ENCODE measurements around the gene SLC29A1.

Gene SLC29A1

DNA sequence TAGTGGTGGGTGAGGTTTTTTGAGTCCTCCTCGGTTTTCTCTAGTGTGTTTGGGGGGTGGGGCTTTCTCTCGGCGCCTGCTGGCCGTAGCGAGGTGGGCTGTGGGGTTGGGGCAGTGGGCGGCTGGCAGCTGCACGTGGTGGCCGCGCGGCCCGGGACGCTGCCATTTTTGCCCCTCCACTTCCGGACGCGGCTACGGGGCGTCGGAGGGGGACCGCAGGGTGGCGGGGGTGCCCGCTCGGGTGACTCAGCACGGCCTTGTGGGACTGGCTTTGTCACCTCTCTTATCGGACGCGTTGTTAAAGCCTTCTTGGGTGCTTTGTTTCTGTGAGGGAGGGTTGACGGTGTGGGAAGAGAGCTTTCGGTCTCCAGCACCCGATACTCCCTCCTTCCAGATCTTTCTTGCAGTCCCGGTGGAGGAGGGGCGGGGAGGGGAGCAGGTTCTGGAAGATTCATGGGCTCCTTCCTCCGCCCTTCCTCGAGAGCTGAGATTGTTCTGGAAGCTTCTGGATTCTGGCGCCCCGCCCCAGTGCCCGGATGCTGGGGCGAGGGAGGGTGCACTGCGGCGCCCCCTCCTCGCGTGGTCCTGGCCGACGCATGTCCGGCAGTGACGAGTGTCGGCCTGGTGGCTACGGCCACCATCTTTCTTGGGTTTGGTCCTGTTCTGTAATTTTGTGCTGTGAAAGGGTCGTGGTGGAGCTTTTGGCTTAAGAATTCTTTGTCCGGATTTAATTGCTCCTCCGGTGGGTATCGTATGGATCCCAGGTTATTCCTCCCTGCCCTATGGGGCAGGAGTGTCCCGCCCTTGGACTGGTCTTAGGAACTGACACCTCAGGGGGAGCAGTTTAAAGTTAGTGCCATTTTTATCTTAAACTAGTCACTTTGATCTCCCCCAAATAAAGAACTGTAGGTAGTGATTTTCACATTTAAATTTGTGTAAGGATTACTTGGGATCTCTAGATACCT, 24.2 kb downstream of the SLC29A1 start:
- 0 out of 2 replicates have a peak, but pooled peaks have one; percentile 23 for TF ChIP-seq GABPA (IDR thresholded peaks at IDR 0.05; ENCODE audit: low read depth)
- TF ChIP-seq, protein P1, sequence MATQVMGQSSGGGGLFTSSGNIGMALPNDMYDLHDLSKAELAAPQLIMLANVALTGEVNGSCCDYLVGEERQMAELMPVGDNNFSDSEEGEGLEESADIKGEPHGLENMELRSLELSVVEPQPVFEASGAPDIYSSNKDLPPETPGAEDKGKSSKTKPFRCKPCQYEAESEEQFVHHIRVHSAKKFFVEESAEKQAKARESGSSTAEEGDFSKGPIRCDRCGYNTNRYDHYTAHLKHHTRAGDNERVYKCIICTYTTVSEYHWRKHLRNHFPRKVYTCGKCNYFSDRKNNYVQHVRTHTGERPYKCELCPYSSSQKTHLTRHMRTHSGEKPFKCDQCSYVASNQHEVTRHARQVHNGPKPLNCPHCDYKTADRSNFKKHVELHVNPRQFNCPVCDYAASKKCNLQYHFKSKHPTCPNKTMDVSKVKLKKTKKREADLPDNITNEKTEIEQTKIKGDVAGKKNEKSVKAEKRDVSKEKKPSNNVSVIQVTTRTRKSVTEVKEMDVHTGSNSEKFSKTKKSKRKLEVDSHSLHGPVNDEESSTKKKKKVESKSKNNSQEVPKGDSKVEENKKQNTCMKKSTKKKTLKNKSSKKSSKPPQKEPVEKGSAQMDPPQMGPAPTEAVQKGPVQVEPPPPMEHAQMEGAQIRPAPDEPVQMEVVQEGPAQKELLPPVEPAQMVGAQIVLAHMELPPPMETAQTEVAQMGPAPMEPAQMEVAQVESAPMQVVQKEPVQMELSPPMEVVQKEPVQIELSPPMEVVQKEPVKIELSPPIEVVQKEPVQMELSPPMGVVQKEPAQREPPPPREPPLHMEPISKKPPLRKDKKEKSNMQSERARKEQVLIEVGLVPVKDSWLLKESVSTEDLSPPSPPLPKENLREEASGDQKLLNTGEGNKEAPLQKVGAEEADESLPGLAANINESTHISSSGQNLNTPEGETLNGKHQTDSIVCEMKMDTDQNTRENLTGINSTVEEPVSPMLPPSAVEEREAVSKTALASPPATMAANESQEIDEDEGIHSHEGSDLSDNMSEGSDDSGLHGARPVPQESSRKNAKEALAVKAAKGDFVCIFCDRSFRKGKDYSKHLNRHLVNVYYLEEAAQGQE (IDR thresholded peaks at IDR 0.05; ENCODE audit: insufficient replicate concordance, low read depth) = no peak
- Histone ChIP-seq H3K27me3 (ENCODE audit: insufficient read depth, poor library complexity, severe bottlenecking) (no peaks in the 10 kb centered on the region), H3K27ac (replicated peaks) (peak overlapping the region; percentile 92), H3K4me3 (replicated peaks; ENCODE audit: insufficient read depth, low read length) (peak overlapping the region; percentile 59)
- peak; percentile 67 to 82 for DNase-seq (ENCODE audit: low read depth in 1 of 2, low spot score in 1 of 2)

DNA sequence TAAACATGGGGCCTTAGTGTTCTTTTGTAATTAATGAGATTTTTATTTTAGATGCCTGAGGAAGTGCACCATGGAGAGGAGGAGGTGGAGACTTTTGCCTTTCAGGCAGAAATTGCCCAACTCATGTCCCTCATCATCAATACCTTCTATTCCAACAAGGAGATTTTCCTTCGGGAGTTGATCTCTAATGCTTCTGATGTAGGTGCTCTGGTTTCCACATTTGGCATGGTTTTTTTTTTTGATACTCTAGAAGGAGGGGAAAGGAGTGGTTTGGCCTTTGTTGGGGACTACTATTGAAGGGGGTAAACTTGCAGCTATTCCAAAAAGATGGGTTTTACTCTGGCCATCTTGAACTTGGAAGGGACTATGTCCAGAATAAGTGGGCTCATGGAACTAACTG, 25.2 kb downstream of the SLC29A1 start:
- Histone ChIP-seq H3K4me3 (replicated peaks; ENCODE audit: insufficient read depth, low read length) (peak overlapping the region; percentile 59), H3K27me3 (ENCODE audit: insufficient read depth, poor library complexity, severe bottlenecking) (no peaks in the 10 kb centered on the region), H3K27ac (replicated peaks) (peak overlapping the region; percentile 92; the same call in 1 of the 2 replicates)
- TF ChIP-seq POLR2AphosphoS5 (IDR thresholded peaks at IDR 0.05; ENCODE audit: low read depth) (no peak), GABPA (IDR thresholded peaks at IDR 0.05; ENCODE audit: low read depth) (no peak), SPI1 (IDR thresholded peaks at IDR 0.05; ENCODE audit: borderline replicate concordance, low read depth) (no peak)
- TF ChIP-seq, protein P2, sequence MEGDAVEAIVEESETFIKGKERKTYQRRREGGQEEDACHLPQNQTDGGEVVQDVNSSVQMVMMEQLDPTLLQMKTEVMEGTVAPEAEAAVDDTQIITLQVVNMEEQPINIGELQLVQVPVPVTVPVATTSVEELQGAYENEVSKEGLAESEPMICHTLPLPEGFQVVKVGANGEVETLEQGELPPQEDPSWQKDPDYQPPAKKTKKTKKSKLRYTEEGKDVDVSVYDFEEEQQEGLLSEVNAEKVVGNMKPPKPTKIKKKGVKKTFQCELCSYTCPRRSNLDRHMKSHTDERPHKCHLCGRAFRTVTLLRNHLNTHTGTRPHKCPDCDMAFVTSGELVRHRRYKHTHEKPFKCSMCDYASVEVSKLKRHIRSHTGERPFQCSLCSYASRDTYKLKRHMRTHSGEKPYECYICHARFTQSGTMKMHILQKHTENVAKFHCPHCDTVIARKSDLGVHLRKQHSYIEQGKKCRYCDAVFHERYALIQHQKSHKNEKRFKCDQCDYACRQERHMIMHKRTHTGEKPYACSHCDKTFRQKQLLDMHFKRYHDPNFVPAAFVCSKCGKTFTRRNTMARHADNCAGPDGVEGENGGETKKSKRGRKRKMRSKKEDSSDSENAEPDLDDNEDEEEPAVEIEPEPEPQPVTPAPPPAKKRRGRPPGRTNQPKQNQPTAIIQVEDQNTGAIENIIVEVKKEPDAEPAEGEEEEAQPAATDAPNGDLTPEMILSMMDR (IDR thresholded peaks at IDR 0.05; ENCODE audit: insufficient read depth, low read length) = no peak
- TF ChIP-seq, protein P1 (IDR thresholded peaks at IDR 0.05; ENCODE audit: insufficient replicate concordance, low read depth) = no peak
- no peak for DNase-seq (ENCODE audit: low read depth in 1 of 2, low spot score in 1 of 2)

- Histone ChIP-seq H3K27ac (replicated peaks) (no peak overlapping the region), H3K4me3 (replicated peaks; ENCODE audit: insufficient read depth, low read length) (peak overlapping the region; percentile 59), H3K27me3 (ENCODE audit: insufficient read depth, poor library complexity, severe bottlenecking) (no peaks in the 10 kb centered on the region)
- peak; percentile 35; the same call in 1 of the 2 replicates for TF ChIP-seq POLR2AphosphoS5 (IDR thresholded peaks at IDR 0.05; ENCODE audit: low read depth)
- TF ChIP-seq, protein P1 (IDR thresholded peaks at IDR 0.05; ENCODE audit: insufficient replicate concordance, low read depth) = no peak
- DNase-seq (ENCODE audit: low read depth in 1 of 2, low spot score in 1 of 2) = no peak
These were observed 25.8 kb downstream of the SLC29A1 start for GRCh38 chr6:44249082-44249748.

Data from HL-60 (cell line).